Gastrocnemius medialis (tissue), 4 donors: Measurements from ENCODE around the gene CCDC81. TPM values are rescaled to one million over a fixed set of nuclear protein-coding genes. Genes with fewer than 3 reads are reported as not detected.

Source experiments
- ATAC-seq, 2 donors: fragments of 150-250 bp; one replicate each; pipeline ENCODE4 v1.9.1; 2016
- DNase-seq, 2 donors: peaks; one replicate each; pipeline ENCODE4 v3.0.0-alpha.2; 2019
- H3K27ac ChIP-seq, 4 donors: fragments of 200-600 bp; sonication (generic); 1 replicate in 1 of 4; 2 replicates in 3 of 4; pipeline ENCODE4 v1.5.1; 2016 to 2018; ENCODE audit warnings: mild to moderate bottlenecking in 2 of 4, moderate library complexity in 1 of 4
- H3K27me3 ChIP-seq, 3 donors: fragments of 200-600 bp; sonication (generic) in 2 of 3; 1 replicate in 1 of 3; 2 replicates in 2 of 3; pipeline versions ENCODE4 v1.5.1 to v1.6.0; 2016 to 2019; ENCODE audit warnings: mild to moderate bottlenecking in 1 of 3, moderate library complexity in 1 of 3
- H3K36me3 ChIP-seq, 2 donors: fragments of 200-600 bp; sonication (generic) in 1 of 2; one replicate each; pipeline ENCODE4 v1.5.1; 2017 to 2018
- H3K4me1 ChIP-seq, 2 donors: fragments of 200-600 bp; sonication (generic) in 1 of 2; one replicate each; pipeline ENCODE4 v1.5.1; 2016 to 2017; ENCODE audit warnings: mild to moderate bottlenecking in 2 of 2
- H3K4me3 ChIP-seq, 4 donors: fragments of 200-600 bp; sonication (generic) in 3 of 4; 1 replicate in 1 of 4; 2 replicates in 3 of 4; pipeline ENCODE4 v1.5.1; 2016 to 2019; ENCODE audit warnings: mild to moderate bottlenecking in 2 of 4
- H3K9me3 ChIP-seq, 3 donors: fragments of 200-600 bp; sonication (generic) in 2 of 3; 1 replicate in 1 of 3; 2 replicates in 2 of 3; pipeline ENCODE4 v1.5.1; 2016 to 2019
- CTCF ChIP-seq, 5 experiments: fragments of 450-650 bp in 3 of 5; fragments of 200-600 bp in 2 of 5; sonication (generic) in 2 of 5; IDR thresholded peaks in 4 of 5; conservative IDR thresholded peaks in 1 of 5; 1 replicate in 4 of 5; 2 replicates in 1 of 5; pipeline ENCODE4 v1.5.1; 2016 to 2019; ENCODE audit warnings: antibody characterized with exemption in 5 of 5, mild to moderate bottlenecking in 3 of 5, moderate library complexity in 3 of 5
- POLR2A ChIP-seq, 2 donors: fragments of 450-650 bp; IDR thresholded peaks; one replicate each; pipeline ENCODE4 v1.6.1; 2017; ENCODE audit warnings: antibody characterized with exemption in 2 of 2, mild to moderate bottlenecking in 2 of 2, moderate library complexity in 2 of 2
- in situ Hi-C, 4 donors: fragments of 200-750 bp; cut with MboI; loops; one replicate each; pipeline versions ENCODE4 v1.15.0 to v1.8.0; 2017; ENCODE audit warnings: low sequenced_read_pairs in 4 of 4
- intact Hi-C: fragments of 100-400 bp; cut with DNase I; formaldehyde crosslinking; loops from one replicate; pipeline ENCODE4 v1.15.1; 2023; ENCODE audit warnings: low total_unique reads
- total RNA-seq, 4 donors: library from RNA; depleted of rRNA; stranded (reverse); fragments of >200 nt; gene quantifications; one replicate each; pipeline versions ENCODE4 v1.1.0 to v1.2.3, GENCODE V29; 2016

Gene CCDC81
- total RNA-seq, 4 donors from 2014 or later = 0.22 TPM; not detected in 3

GRCh38 chr11:86383041-86383955 lies 8.6 kb downstream of the CCDC81 start:
- H3K4me3 ChIP-seq = no peak overlapping the region
- no peaks in the 10 kb centered on the region for H3K4me1 ChIP-seq
- intact Hi-C loops = no loop called here
- DNase-seq (no peak), ATAC-seq (no peak)
- in situ Hi-C loops = no loop called here
- no peaks in the 10 kb centered on the region for H3K27me3 ChIP-seq
- TF ChIP-seq POLR2A (IDR thresholded peaks at IDR 0.05) = no peak
- no peak for TF ChIP-seq CTCF (IDR thresholded peaks at IDR 0.05 in 4 of 5, conservative IDR thresholded peaks at IDR 0.05 in 1 of 5)
- H3K27ac ChIP-seq = no peak overlapping the region
- no peaks in the 10 kb centered on the region for H3K36me3 ChIP-seq
- H3K9me3 ChIP-seq = no peaks in the 10 kb centered on the region

GRCh38 chr11:86386283-86386682 lies 11.6 kb downstream of the CCDC81 start:
- Histone ChIP-seq H3K4me3 (no peak overlapping the region), H3K27me3 (no peaks in the 10 kb centered on the region), H3K27ac (no peak overlapping the region), H3K36me3 (no peaks in the 10 kb centered on the region), H3K4me1 (no peaks in the 10 kb centered on the region), H3K9me3 (no peaks in the 10 kb centered on the region)
- intact Hi-C loops = no loop called here
- ATAC-seq (no peak), DNase-seq (no peak)
- TF ChIP-seq POLR2A (IDR thresholded peaks at IDR 0.05) = no peak
- no peak for TF ChIP-seq CTCF (IDR thresholded peaks at IDR 0.05 in 4 of 5, conservative IDR thresholded peaks at IDR 0.05 in 1 of 5)
- in situ Hi-C loops = no loop called here

- no peak overlapping the region for H3K27ac ChIP-seq
- DNase-seq (no peak), ATAC-seq (no peak)
- H3K4me1 ChIP-seq = no peaks in the 10 kb centered on the region
- in situ Hi-C loops = no loop called here
- intact Hi-C loops = no loop called here
- H3K27me3 ChIP-seq = no peaks in the 10 kb centered on the region
- H3K4me3 ChIP-seq = no peak overlapping the region
- no peaks in the 10 kb centered on the region for H3K36me3 ChIP-seq
- H3K9me3 ChIP-seq = no peaks in the 10 kb centered on the region
- TF ChIP-seq POLR2A (IDR thresholded peaks at IDR 0.05) (no peak), CTCF (IDR thresholded peaks at IDR 0.05 in 4 of 5, conservative IDR thresholded peaks at IDR 0.05 in 1 of 5) (no peak)
Measured at GRCh38 chr11:86386746-86387145, 12.1 kb downstream of the CCDC81 start.

- no peaks in the 10 kb centered on the region for H3K36me3 ChIP-seq
- intact Hi-C loops = no loop called here
- no peaks in the 10 kb centered on the region for H3K9me3 ChIP-seq
- no peak overlapping the region for H3K27ac ChIP-seq
- no peak for DNase-seq
- no peaks in the 10 kb centered on the region for H3K4me1 ChIP-seq
- in situ Hi-C loops = no loop called here
- TF ChIP-seq POLR2A (IDR thresholded peaks at IDR 0.05) = no peak
- no peak for TF ChIP-seq CTCF (IDR thresholded peaks at IDR 0.05 in 4 of 5, conservative IDR thresholded peaks at IDR 0.05 in 1 of 5)
- H3K4me3 ChIP-seq = no peak overlapping the region
- H3K27me3 ChIP-seq = no peaks in the 10 kb centered on the region
- ATAC-seq = no peak
Measured at GRCh38 chr11:86388198-86388597, 13.5 kb downstream of the CCDC81 start.
